ENCODE data around the gene ZNF641.

The ZNF641 gene

DNA sequence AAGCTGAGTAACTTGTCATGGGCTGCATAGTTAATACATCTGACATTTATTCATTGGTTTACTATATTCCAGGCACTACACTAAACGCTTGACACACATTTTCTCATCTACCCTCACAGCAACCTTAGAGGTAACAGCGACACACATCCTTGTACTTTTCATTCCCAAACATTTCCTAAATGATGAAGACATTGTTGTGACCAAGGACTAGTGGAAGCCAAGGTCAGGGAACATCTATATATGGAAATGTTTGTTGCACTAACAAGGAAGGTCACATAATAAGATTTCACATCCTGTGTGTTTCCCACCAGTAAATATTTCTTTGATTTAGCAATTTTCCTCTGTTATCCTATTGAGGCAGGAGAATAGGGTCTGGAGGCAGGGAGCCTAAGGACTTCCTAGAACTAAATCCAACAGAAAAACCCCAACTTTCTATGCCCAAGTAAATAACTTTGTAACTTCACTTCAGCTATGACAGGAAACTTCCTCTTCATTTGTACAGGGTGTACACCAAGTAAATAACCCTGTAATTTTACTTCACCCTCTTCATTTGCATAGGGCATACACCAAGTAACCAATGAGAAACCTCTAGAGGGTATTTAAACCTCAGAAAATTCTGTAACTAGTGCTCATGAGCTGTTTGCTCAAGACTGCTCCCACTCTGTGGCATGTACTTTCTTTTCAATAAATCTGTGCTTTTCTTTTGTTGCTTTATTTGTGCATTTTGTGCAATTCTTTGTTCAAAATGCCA, 48.4 kb downstream of the ZNF641 start:
- TF ChIP-seq, protein P1, sequence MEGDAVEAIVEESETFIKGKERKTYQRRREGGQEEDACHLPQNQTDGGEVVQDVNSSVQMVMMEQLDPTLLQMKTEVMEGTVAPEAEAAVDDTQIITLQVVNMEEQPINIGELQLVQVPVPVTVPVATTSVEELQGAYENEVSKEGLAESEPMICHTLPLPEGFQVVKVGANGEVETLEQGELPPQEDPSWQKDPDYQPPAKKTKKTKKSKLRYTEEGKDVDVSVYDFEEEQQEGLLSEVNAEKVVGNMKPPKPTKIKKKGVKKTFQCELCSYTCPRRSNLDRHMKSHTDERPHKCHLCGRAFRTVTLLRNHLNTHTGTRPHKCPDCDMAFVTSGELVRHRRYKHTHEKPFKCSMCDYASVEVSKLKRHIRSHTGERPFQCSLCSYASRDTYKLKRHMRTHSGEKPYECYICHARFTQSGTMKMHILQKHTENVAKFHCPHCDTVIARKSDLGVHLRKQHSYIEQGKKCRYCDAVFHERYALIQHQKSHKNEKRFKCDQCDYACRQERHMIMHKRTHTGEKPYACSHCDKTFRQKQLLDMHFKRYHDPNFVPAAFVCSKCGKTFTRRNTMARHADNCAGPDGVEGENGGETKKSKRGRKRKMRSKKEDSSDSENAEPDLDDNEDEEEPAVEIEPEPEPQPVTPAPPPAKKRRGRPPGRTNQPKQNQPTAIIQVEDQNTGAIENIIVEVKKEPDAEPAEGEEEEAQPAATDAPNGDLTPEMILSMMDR (IDR thresholded peaks at IDR 0.05; ENCODE audit: borderline replicate concordance, extremely low read depth, low read length, poor library complexity, severe bottlenecking): no peak
- TF ChIP-seq EZH2 (IDR thresholded peaks at IDR 0.05; ENCODE audit: borderline replicate concordance, low read depth, low read length, severe bottlenecking): no peak
- Histone ChIP-seq H3K4me2 (ENCODE audit: insufficient read depth, low read length) (no peak overlapping the region), H2AFZ (ENCODE audit: low read depth, low read length) (no peak overlapping the region), H3K27me3 (ENCODE audit: insufficient read depth, low read length, poor library complexity) (peaks cover 4% of the 10 kb centered on the region), H3K36me3 (ENCODE audit: insufficient read depth, low read length) (no peaks in the 10 kb centered on the region), H4K20me1 (ENCODE audit: insufficient read depth, low read length) (no peaks in the 10 kb centered on the region), H3K9me3 (ENCODE audit: insufficient read depth, low read length, severe bottlenecking) (no peaks in the 10 kb centered on the region), H3K4me1 (ENCODE audit: insufficient read depth, low read length) (no peaks in the 10 kb centered on the region), H3K4me3 (ENCODE audit: low read depth in 1 of 2, low read length in 2 of 2) (no peak overlapping the region), H3K9ac (ENCODE audit: low read depth, low read length) (no peak overlapping the region), H3K79me2 (ENCODE audit: insufficient read depth, low read length) (no peaks in the 10 kb centered on the region), H3K27ac (ENCODE audit: low read length) (no peak overlapping the region)
- DNase-seq (no peak), ATAC-seq (ENCODE audit: insufficient read depth, low read depth) (no peak)

DNA sequence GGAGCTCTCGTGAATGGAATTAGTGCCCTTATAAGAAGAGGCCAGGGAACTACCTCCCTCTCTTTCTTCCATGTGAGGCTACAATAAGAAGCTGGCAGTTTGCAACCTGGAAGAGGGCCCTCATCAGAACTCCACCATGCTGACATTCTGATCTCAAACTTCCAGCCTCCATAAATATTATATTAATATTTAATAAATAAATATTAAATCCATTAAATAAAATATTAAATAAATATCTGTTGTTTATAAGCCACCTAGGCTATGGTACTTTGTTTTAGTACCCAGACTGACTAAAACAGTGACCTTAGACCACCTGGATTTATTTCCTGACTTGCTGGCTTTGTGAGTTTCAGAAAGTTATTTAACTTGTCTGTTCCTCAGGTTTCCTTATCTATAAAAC, 49.9 kb downstream of the ZNF641 start:
- no peak overlapping the region for H3K27ac ChIP-seq (ENCODE audit: low read length)
- no peak overlapping the region for H3K4me2 ChIP-seq (ENCODE audit: insufficient read depth, low read length)
- peaks cover 4% of the 10 kb centered on the region for H3K27me3 ChIP-seq (ENCODE audit: insufficient read depth, low read length, poor library complexity)
- no peak for DNase-seq
- no peaks in the 10 kb centered on the region for H3K9me3 ChIP-seq (ENCODE audit: insufficient read depth, low read length, severe bottlenecking)
- no peaks in the 10 kb centered on the region for H3K79me2 ChIP-seq (ENCODE audit: insufficient read depth, low read length)
- H3K9ac ChIP-seq (ENCODE audit: low read depth, low read length): no peak overlapping the region
- no peaks in the 10 kb centered on the region for H3K4me1 ChIP-seq (ENCODE audit: insufficient read depth, low read length)
- TF ChIP-seq, protein P1 (IDR thresholded peaks at IDR 0.05; ENCODE audit: borderline replicate concordance, extremely low read depth, low read length, poor library complexity, severe bottlenecking): no peak
- TF ChIP-seq EZH2 (IDR thresholded peaks at IDR 0.05; ENCODE audit: borderline replicate concordance, low read depth, low read length, severe bottlenecking): no peak
- H2AFZ ChIP-seq (ENCODE audit: low read depth, low read length): no peak overlapping the region
- no peaks in the 10 kb centered on the region for H3K36me3 ChIP-seq (ENCODE audit: insufficient read depth, low read length)
- no peak overlapping the region for H3K4me3 ChIP-seq (ENCODE audit: low read depth in 1 of 2, low read length in 2 of 2)
- ATAC-seq (ENCODE audit: insufficient read depth, low read depth): no peak
- H4K20me1 ChIP-seq (ENCODE audit: insufficient read depth, low read length): no peaks in the 10 kb centered on the region

DNA sequence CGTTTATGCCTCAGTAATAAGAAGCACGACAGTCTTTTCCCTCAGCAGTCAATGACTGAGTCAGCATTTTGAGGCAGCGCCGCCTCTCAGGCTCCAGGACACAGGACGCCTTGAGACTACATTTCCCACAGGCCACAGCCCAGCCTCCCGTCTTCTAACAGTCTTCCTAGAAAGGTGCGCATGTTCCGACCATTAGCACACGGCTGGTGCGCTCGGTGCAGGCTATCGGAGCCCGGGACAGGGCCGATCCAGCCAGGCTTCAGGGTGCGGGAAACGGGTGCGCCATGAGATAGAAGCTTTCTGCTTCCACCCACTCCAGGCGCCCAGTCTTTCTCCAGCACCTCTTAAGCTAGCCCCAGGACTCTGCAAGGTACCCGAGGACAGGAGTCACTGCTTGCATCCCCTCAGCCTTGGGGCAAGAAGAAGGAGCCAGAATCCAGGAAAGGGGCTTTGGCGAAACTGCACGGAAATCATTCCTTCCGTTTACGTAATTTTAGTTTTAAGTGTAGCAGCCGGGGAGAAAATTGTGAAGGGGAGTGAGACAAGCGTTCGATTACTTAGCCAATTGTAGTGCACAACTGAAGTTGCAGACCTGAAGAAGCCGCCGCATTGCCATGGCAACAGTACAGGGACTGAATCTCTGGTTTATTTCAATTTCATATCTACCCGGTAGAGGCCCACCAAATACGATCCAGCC, 54.0 kb downstream of the ZNF641 start:
- Histone ChIP-seq H3K36me3 (ENCODE audit: insufficient read depth, low read length) (no peaks in the 10 kb centered on the region), H3K4me1 (ENCODE audit: insufficient read depth, low read length) (no peaks in the 10 kb centered on the region), H3K9ac (ENCODE audit: low read depth, low read length) (no peak overlapping the region), H3K4me2 (ENCODE audit: insufficient read depth, low read length) (no peak overlapping the region), H3K9me3 (ENCODE audit: insufficient read depth, low read length, severe bottlenecking) (no peaks in the 10 kb centered on the region), H4K20me1 (ENCODE audit: insufficient read depth, low read length) (no peaks in the 10 kb centered on the region), H3K27me3 (ENCODE audit: insufficient read depth, low read length, poor library complexity) (peaks cover 13% of the 10 kb centered on the region), H3K79me2 (ENCODE audit: insufficient read depth, low read length) (no peaks in the 10 kb centered on the region), H3K27ac (ENCODE audit: low read length) (no peak overlapping the region), H2AFZ (ENCODE audit: low read depth, low read length) (no peak overlapping the region), H3K4me3 (ENCODE audit: low read depth in 1 of 2, low read length in 2 of 2) (no peak overlapping the region)
- no peak for TF ChIP-seq EZH2 (IDR thresholded peaks at IDR 0.05; ENCODE audit: borderline replicate concordance, low read depth, low read length, severe bottlenecking)
- TF ChIP-seq, protein P1 (IDR thresholded peaks at IDR 0.05; ENCODE audit: borderline replicate concordance, extremely low read depth, low read length, poor library complexity, severe bottlenecking): no peak
- ATAC-seq (ENCODE audit: insufficient read depth, low read depth) (no peak), DNase-seq (no peak)

All from DND-41 (cell line).